HEK293 (cell line): ENCODE results near the gene ENDOV.

Source experiments
- PATZ1 ChIP-seq: fragments of 450-650 bp; formaldehyde crosslinking; IDR thresholded peaks from 2 replicates; pipeline ENCODE4 v1.5.1; 2016; ENCODE audit warnings: missing biosample characterization, missing genetic modification characterization
- PBX3 ChIP-seq: sonication (generic); formaldehyde crosslinking; IDR thresholded peaks from 2 replicates; pipeline ENCODE4 v1.8.1; 2022; ENCODE audit warnings: mild to moderate bottlenecking, moderate library complexity, missing genetic modification reagents
- ZBTB7A ChIP-seq: fragments of 450-650 bp; formaldehyde crosslinking; IDR thresholded peaks from 2 replicates; pipeline ENCODE4 v1.5.1; 2016; ENCODE audit warnings: low read depth, missing biosample characterization, missing genetic modification characterization
- ZNF292 ChIP-seq: fragments of 450-650 bp; formaldehyde crosslinking; IDR thresholded peaks from 2 replicates; pipeline ENCODE4 v1.5.1; 2016; ENCODE audit warnings: low read depth, missing biosample characterization, missing genetic modification characterization, borderline replicate concordance
- ZNF350 ChIP-seq: fragments of 450-650 bp; formaldehyde crosslinking; IDR thresholded peaks from 2 replicates; pipeline ENCODE4 v1.5.0; 2017; ENCODE audit warnings: missing biosample characterization, mild to moderate bottlenecking, missing genetic modification characterization
- ZNF658 ChIP-seq: fragments of 450-650 bp; formaldehyde crosslinking; IDR thresholded peaks from 2 replicates; pipeline ENCODE4; 2016; ENCODE audit warnings: missing biosample characterization, missing genetic modification characterization
- TF ChIP-seq, protein P1 (sequence below): fragments of 450-650 bp; formaldehyde crosslinking; IDR thresholded peaks from 2 replicates; pipeline ENCODE4 v1.5.1; 2016; ENCODE audit warnings: missing biosample characterization, missing genetic modification characterization

- TF ChIP-seq, protein P1, sequence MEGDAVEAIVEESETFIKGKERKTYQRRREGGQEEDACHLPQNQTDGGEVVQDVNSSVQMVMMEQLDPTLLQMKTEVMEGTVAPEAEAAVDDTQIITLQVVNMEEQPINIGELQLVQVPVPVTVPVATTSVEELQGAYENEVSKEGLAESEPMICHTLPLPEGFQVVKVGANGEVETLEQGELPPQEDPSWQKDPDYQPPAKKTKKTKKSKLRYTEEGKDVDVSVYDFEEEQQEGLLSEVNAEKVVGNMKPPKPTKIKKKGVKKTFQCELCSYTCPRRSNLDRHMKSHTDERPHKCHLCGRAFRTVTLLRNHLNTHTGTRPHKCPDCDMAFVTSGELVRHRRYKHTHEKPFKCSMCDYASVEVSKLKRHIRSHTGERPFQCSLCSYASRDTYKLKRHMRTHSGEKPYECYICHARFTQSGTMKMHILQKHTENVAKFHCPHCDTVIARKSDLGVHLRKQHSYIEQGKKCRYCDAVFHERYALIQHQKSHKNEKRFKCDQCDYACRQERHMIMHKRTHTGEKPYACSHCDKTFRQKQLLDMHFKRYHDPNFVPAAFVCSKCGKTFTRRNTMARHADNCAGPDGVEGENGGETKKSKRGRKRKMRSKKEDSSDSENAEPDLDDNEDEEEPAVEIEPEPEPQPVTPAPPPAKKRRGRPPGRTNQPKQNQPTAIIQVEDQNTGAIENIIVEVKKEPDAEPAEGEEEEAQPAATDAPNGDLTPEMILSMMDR: no peak
- TF ChIP-seq ZNF292 (no peak), ZNF658 (tag by site-specific recombination) (no peak), ZBTB7A (tag by site-specific recombination) (no peak), ZNF350 (tag by site-specific recombination) (no peak), PATZ1 (tag by site-specific recombination) (no peak), PBX3 (CRISPR knock-in tag) (no peak)
Measured at GRCh38 chr17:80468781-80469493, 54.0 kb downstream of the ENDOV start.
